NCI-H146 treated with DMSO at 0.1 percent for 48 hours (cell line): Measurements from ENCODE around the gene EML4.

Source experiments
- DNase-seq: peaks from one replicate; lab custom pipeline; 2025; ENCODE audit not compliant: unreplicated experiment; lab: John Stamatoyannopoulos, UW

Gene EML4

DNA sequence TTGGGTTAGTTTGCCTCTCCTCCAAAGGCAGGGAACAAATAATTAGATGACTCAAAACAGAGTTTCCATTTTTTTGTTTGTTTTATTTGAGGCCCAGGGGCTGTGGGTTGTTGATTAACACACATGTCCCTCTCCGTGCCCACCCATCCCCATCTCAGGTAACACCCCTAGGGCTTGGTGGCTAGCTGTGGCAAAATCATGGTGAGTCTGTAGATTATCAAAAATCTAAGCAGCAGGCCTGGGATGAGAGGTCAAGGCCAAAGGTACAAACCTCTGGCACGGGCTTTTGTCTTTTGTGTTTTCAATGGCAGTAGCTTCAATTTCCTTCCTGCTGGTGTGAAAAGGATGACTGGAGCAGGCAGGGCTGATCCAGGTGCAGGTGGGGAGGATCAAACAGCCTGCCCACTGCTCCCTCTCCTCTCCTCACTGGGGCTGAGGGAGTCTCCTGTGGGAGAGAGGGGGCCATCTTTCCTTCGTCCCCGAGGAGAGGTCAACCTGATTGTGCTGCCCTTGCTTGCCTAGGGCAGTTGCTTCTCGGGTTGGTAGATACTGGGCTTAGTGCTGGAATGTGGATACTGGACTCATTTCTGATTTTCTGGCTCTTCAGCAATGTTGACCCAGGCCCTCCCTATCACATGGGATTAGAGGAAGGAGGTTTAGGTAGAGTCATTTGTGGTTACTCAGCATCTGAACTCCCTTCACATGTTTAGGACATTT, 31.9 kb upstream of the EML4 start:
- DNase-seq = peak; percentile 21

DNA sequence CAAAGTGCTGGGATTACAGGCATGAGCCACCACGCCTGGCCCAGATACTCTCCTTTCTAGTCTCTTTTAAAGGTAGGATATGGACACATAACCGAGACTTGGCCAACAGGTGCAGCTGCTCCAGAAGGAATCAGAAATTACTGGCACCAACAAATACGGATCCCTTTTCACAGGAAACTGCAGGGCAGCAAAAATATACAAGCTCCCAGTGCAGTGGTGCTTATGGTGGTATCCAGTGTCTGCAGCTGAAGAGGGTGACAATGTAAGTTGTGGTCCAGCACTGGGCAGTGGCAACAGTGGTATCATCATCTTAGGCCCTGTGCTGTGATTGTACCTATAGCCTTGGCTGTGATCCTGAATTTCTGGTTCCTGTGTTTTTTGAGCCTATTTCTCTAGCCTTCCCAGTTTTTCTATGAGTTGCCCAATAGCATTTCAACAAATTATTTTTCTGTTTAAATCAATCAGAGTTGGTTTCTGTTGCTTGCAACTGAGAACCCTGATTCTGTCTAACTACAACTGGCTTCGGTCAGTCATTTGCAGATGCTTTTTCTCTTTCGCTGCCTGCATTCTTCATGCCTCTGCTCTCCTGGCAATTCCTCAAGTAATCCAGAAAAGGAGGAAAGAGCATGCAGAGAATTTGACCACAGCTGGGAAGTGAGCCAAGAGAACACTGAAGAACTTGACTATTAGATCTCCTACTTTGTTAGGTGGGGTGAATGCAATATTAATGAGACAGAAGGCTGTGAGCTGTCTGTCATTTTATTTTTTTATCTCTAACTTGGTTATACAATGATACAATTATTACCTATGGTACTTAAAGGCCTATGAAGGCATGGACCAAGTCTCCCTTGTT, 30.8 kb upstream of the EML4 start:
- DNase-seq = no peak

DNA sequence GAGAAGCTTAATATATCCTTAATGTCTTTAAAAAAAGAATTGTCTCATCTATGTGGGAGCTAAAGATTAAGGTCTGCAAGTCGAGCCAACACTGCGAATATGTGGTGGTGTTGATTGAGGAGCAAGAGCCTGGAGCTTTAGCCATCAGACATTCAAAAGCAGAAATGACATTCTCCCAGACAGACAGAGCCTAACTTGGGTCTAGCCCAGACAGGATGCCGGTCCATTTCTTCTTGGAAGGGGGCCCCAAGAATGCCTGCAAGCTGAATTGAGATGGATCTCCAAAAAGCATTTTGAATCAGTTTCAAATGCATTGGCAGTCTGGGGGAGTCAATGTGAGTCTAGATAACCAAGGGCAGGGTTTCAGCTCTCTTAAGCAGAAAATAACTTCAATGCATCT, 30.1 kb upstream of the EML4 start:
- DNase-seq = no peak

DNA sequence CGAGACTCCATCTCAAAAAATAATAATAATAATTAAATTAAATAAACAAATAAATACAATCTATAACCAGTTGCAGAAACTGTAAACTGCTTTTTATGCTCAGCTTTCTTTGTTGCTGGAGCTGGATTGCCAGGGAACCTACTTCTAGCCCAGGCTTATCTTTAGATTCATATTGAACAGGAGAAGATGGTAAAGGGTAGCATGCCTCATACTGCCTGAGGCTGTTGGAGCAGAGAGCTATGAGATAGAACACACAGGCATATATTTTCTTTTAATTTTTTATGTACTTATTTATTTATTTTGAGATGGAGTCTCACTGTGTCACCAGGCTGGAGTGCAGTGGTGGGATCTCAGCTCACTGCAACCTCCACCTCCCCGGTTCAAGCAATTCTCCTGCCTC, 28.7 kb upstream of the EML4 start:
- no peak for DNase-seq

DNA sequence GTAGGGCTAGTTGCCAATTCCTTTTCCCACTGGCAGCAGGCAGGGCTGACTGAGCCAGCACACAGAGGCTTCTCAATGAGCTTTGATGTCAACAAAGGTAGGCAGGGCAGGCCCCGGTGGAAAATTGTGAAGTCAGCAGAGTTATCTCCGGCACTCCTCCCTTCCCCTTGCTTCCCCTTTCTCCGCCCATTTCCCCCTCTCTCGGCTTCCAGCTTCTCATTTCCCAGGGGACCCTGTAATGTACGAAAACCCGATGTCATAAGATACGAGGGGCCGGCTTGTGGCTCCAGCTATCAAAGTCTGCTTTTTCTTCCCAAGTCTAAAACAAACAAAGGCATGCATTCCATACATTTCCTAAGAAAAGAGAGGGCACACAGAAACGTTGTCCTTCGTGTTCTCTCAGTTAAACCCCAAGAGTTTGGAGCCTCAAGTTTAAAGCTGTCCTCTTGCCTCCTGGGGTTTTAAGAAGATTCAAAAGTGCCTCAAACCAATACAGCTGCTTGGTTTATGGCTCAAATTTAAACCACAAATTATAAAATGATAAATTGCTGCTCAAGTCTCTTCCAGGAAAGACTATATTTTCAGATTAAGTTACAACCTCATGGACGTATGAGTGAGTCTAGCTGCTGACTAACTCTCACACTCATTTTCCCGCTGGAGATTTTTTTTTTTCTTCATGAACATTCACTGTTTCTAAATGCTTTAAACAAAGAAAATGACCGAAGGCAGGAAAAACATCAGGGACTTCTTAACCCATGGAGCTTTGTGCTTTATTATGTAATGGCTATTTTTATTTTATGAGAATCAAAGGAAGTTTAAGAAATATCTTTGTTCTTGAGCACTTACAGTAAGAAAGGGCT, 27.2 kb upstream of the EML4 start:
- DNase-seq = peak; percentile 71

DNA sequence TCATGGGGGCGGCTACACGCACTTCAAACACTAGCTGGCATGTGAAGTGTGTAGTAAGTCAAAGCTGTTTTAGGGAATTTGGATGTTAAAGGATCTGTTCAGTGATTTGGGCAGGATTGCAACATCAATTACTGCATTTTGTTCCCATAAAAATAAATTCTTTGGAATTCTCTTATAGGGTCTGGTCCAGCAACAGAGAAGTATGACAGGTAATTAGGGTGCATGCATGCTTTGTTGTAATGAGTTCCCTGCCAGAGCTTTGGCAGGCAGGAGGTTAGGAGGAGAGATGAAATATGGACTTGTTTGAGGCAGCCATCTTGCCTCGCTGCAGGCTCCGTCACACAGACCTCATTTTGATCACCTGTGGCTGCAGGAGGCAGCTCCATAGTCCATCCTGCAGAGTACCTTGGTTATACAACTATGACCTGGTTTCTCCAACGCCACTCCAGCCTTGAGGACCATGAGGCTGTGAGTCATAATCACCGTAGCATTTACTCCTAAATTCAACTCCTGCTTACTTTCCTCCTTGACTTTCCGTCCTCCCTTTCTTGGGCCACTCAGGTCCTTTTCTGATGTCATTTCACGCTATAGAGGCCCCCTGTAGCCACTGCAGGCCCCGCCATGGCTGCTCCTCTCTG, 26.5 kb upstream of the EML4 start:
- DNase-seq = peak; percentile 17

DNA sequence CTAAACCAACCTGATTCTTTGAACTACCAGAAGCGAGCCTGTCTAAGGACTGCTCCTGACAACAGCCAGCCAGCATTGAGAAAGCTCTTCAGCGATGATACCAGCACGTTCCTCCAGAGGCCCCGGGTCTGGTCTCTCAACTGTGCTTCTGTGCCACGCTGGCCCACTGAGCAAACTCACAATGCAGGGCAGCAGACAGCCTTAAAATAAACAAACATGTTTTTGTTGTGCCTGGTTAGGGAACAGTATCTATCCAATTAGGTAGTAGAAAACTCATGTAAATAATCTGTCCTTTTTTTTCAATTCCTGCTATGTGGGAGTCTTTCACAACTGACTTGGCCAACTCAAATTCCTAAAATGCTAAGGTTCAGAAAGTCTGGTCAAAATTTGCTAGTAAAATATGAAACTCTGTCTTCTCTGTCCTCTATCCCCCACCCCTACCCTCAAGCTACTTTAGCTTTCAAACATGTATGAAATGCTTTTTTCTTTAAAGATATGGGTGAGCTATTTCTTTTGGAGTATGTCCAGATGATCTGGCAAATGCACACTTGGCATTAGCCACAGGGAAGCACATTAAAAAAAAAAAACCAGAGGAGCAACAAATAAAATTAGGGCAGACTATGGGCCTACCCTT, 21.4 kb upstream of the EML4 start:
- no peak for DNase-seq

DNA sequence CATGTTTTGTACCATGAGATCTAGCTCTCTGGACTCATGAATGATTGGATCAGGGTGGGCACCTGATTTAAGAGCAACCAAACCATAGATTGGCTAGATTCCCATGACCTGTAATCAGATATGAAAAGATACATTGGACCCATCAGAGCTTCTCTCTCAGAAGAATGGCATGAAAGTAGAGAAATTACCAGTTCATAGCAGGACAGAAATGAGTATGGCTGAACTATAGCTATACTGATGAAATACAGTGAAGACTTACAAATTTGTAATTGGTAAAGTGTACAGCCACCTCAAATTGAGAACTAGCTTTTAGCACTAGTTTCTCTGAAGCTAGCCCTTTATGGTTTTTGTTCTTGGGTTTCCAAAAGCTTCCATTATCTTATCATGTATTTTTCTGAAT, 19.0 kb upstream of the EML4 start:
- no peak for DNase-seq

DNA sequence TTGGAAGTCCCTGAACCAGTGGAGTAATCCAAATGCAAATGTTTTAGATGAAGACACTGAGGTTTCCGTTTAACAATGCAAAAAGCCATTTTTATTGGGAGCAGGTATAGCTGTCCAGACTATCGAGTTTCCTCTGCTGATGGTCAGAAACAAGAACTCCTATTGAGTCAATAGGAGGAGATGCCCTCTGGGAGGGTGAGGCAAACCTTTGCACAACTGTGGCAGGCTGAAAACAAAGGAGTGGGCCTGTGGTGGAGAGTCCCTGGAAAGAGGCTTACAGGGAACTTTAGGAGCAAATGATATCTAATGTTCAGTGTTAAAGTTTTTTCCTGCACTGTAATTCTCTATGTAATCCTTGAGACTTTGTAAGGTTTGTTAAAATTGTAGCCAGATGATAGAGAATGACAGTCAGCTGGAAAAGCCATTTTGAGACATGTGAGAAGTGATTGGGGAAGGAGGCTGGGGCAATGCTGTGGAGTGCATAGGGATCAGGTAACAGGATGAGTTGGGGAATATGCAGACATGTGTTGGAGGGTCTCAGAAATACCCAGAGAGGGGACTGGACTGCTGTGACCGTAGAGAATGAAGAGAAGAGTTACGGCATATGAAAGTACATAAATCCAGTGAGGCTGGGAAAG, 15.1 kb upstream of the EML4 start:
- no peak for DNase-seq

DNA sequence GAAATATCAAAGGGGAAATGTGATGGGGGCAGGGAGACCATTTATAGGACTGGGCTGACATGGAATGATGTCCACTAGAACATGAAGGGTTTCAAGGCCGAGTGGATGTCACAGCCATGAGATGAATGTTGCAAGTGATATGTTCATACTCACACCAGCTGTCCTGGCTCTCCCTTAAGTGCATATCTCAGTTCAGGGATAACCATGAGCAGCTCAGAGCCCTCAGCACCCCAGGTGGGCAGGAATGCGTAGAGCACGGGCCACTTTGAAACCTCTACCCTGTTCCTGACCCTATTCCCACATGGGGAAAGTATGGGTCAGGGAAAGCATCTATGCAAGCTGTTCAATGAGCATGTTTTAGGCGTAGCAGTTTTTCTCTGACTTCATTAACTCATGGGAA, 12.4 kb upstream of the EML4 start:
- DNase-seq = no peak

DNA sequence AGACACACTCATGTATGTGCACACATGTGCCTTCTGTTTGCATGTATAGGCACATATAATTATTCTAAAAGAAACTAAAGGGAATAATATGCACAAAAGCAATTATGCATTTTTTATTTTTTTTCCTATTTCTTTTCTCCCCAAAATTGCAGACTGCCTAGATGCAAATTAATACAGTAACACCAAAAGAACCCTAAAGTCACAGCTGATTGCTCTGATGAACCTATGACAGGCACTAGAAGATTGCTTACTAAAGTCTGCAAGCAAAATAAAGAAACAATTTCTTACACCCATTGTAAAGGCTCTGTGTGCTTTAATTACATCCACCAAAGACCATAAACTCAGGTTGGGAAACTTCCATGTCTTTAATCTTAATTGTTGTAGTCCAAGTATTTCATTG, 7.7 kb upstream of the EML4 start:
- no peak for DNase-seq

DNA sequence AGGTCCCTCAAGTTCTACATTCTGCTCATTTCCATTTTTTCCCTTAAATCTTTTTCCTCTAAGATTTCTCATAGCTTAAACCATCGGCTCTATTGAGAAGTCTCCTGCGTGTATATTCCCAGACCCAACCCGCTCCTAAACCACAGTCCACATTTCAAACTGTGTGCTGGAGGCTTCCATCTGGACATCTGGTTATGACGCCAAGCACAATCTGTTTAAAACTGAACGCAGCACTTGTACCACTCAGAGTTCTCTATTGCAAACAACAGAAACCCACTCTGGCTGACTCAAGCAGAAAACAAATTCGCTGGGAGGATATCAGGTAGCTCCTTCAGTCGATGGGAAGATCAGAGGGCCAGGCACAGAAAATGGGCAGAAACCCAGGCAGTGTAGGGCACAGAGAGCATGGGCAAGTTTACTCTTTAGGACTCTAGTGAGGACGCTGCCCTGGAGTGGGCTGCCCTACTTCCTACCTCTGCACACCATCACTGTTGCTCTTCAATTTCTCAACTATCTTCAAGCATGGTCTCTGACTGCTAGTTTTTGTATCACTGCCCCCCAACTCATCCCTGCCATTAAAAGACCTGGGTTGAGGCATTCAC, 5.6 kb upstream of the EML4 start:
- no peak for DNase-seq

DNA sequence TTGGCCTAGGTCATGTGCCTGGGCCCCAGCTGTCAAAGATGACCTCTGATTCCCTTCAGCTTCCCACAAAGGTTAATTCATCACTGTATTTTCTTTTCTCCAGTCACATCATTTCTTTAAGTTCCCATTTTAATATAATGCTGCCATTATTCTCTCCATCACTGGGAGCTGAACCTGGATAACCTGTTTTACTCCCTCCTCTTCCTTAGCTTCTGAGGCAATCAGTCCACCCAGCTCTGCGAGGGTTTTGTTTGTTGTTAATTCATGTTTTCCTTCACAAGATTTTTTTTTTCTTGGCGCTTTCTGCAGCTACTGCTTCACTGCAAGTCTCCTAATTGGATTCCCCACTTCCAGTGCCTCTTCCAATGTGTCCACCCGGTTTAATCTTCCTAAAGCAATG, 5.1 kb upstream of the EML4 start:
- no peak for DNase-seq

DNA sequence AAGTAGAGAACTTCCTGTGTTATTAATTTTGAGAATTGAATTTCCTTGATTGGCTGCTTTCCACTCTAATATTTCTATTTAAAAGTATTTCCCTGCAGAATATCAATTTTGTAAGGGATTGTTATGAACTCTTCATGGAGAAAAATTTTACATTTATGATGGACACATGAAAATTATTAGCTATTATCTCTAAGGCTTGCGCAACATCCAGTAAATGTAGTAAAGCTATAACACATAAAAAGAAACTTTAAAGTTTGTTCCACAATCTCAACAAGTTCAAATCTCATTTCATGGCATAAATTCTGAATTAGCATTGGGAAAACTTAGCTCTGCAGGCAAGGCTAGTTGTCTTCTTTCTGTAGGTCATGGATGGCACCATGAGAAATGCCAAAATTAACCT, 4.2 kb upstream of the EML4 start:
- no peak for DNase-seq

DNA sequence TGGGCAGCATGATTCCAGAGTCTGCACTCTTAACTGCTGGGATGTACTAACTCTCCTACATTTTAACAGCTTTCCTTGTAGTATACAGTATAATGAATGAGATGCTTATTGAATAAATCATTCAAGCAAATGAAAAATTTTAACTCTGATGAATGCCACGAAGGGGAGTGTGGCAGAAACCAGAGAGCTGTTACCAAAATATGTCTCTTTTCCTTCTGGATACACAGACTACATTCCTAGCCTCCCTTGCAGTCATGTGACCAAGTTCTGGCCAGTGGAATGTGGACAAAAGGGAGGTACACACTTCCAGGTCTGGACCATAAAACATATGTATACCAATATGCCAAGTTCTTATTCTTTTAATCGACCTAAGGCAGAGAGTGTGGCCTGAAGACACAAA, 1.7 kb upstream of the EML4 start:
- DNase-seq = no peak

DNA sequence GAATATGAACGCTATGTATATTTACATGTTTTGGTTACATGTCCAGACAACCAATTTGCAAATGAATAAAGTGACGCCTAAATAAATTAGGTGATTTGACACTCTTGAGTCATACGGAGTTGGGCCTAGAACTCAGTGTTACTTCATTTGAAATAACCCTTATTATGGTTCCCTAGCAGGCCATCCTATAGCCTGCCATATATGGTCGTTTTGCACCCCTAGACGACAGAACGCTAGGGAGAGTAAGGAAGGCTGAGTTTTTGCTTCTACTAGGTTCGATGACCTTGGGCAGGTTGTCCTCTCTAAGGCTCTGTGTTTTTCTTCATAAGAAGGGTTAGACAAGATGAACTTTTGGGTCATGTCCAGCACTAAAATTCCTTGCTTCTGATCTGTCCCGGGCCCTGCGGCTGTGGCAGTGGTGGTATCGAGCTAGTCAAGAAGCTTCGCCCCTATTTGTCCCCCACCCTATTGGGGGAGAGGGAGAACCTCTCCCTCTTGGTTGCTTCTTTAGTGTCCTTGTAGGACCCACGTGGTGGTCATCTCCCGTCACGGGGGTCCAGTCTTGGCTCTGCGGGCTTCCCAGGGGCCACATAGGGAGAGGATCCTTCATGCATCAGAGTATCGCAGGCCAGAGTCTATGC, 574 bp upstream of the EML4 start:
- DNase-seq = no peak

DNA sequence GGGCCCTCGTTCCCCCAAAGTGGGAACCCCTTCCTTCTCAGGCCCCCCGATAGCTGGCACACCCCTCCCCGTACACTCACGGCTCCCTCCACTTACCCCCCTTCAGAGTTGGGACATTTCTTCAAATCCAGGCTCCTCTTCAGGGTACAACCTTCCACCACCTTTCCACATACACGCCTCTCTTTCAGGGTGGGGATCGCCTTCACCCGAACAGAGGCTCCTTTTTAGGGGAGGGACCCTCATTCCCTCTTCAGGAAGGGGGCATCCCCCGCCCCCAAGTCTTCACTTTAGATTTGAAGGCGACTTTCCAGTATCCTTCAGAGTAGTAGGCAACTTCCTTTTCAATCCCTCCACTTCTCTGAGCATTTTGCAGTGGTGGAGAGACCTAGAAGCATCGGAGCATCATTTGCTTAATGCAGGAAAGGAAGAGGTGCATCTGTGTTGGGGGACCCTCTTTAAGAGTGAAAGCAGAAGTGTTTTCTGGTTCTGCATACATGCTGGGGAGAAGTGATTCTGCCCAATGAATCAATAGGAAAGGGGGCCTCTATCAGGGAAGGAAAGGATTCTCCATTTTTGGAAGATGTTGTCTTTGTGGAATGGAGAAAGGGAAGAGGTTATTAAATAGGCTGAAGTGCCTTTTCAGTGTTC, 845 bp downstream of the EML4 start:
- no peak for DNase-seq

DNA sequence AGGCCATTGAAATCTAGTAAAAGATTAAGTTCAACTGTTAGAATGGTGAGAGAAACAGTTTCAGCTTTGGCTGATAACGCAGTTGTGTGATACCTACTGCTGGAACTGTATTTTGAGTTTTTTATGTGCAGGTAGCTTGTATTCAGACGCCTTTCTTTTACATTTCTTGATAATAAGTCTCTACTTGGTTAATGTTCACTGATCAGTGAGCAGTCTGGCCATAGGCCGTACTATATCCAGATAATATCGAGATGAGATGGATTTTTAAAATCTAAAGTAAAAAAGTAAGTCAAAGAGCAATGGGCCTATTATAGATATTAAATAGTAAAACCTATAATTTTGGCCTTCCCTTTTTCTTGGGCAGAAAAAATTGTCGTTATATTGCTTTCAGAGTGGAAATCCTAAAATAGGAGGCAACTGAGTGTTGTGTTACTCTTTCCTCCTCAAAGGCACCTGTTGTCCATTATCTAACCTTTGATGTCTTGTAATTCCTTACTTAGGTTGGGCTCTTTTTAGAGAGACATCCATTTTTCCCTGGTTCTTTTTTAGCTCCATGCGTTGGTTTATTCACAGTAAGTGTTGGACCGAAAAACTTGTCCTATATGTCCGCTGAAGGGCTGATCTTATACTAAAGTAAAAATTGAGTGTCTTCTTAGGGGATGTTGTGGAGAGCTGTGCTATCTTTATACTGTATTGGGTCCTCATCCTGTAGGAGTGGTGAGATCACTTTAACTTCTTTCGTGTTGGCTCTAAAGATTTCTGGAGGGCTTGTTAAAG, 1.7 kb downstream of the EML4 start:
- DNase-seq = no peak
